HEK293 (cell line): Measurements from ENCODE around the gene SIAH2.

ENCODE experiments used
- HOXD13 ChIP-seq: sonication (generic); formaldehyde crosslinking; IDR thresholded peaks from 2 replicates; pipeline ENCODE4 v1.8.0; 2022; ENCODE audit warnings: missing genetic modification reagents, borderline replicate concordance
- PATZ1 ChIP-seq: fragments of 450-650 bp; formaldehyde crosslinking; IDR thresholded peaks from 2 replicates; pipeline ENCODE4 v1.5.1; 2016; ENCODE audit warnings: missing biosample characterization, missing genetic modification characterization
- ZBTB1 ChIP-seq: fragments of 450-650 bp; formaldehyde crosslinking; IDR thresholded peaks from 2 replicates; pipeline ENCODE4 v1.5.1; 2016; ENCODE audit warnings: missing biosample characterization, missing genetic modification characterization
- ZIC2 ChIP-seq: fragments of 450-650 bp; formaldehyde crosslinking; IDR thresholded peaks from 2 replicates; pipeline ENCODE4 v1.5.1; 2016; ENCODE audit warnings: missing biosample characterization, missing genetic modification characterization
- ZNF23 ChIP-seq: fragments of 450-650 bp; formaldehyde crosslinking; IDR thresholded peaks from 2 replicates; pipeline ENCODE4 v1.5.1; 2016; ENCODE audit warnings: missing biosample characterization, missing genetic modification characterization, borderline replicate concordance
- TF ChIP-seq, protein P1 (sequence below): fragments of 450-650 bp; formaldehyde crosslinking; IDR thresholded peaks from 2 replicates; pipeline ENCODE4 v1.5.1; 2016; ENCODE audit warnings: missing biosample characterization, missing genetic modification characterization

DNA sequence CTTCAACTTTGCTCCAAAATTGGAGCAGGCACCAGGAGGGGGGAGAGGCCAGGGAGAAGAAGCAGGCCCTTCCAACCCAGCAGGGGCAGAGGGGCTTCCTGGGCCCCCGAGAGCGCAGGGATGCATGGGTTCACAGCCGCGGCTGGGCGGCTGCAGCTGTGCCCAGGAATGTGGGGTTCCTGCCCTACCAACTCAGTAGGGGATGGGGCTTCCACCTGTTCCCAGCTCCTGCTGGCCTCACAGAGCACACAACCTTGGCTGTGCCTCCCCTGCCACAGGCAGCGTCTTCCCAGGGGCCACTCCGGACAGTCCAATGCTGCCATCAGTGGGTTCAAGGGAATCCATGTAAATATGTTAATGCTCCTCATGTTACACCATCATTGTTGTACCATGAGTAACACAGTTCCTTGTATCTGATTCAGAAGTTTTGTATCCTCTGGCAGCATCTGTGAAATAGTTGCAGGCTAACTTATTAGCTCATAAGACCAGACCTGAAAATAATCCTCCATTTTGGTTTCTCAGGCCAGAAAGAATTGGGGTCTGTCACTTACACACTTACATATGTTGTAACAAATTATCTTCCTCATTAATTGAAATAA lies 12.1 kb upstream of the SIAH2 start:
- TF ChIP-seq PATZ1 (tag by site-specific recombination) = no peak
- TF ChIP-seq, protein P1, sequence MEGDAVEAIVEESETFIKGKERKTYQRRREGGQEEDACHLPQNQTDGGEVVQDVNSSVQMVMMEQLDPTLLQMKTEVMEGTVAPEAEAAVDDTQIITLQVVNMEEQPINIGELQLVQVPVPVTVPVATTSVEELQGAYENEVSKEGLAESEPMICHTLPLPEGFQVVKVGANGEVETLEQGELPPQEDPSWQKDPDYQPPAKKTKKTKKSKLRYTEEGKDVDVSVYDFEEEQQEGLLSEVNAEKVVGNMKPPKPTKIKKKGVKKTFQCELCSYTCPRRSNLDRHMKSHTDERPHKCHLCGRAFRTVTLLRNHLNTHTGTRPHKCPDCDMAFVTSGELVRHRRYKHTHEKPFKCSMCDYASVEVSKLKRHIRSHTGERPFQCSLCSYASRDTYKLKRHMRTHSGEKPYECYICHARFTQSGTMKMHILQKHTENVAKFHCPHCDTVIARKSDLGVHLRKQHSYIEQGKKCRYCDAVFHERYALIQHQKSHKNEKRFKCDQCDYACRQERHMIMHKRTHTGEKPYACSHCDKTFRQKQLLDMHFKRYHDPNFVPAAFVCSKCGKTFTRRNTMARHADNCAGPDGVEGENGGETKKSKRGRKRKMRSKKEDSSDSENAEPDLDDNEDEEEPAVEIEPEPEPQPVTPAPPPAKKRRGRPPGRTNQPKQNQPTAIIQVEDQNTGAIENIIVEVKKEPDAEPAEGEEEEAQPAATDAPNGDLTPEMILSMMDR (tag by site-specific recombination) = no peak
- TF ChIP-seq HOXD13 (CRISPR knock-in tag) = no peak
- TF ChIP-seq ZNF23 = no peak
- no peak for TF ChIP-seq ZBTB1 (tag by site-specific recombination)
- no peak for TF ChIP-seq ZIC2 (tag by site-specific recombination)
